HCT116 (cell line): ENCODE measurements around the gene CLDN9.

Experiments
- CTCF ChIP-seq, 3 experiments: fragments of 200-600 bp in 1 of 3; sonication (generic) in 1 of 3; IDR thresholded peaks in 2 of 3; conservative IDR thresholded peaks in 1 of 3; 2 replicates each; pipeline ENCODE4 v1.5.1; 2012 to 2017; ENCODE audit warnings: low read depth in 2 of 3, low read length in 2 of 3, antibody characterized with exemption in 1 of 3, borderline replicate concordance in 1 of 3, control low read depth in 1 of 3, mild to moderate bottlenecking in 1 of 3, mixed read lengths in 1 of 3, mixed run types in 1 of 3, moderate library complexity in 1 of 3; ENCODE audit not compliant: insufficient read depth in 1 of 3
- EGR1 ChIP-seq: IDR thresholded peaks from 2 replicates; pipeline ENCODE4 v1.6.1; 2012; ENCODE audit warnings: low read depth
- EZH2phosphoT487 ChIP-seq: fragments of 200-600 bp; IDR thresholded peaks from 2 replicates; pipeline ENCODE4 v1.6.1; 2018; ENCODE audit warnings: antibody characterized with exemption, borderline replicate concordance
- POLR2A ChIP-seq: IDR thresholded peaks from 2 replicates; pipeline ENCODE4 v1.7.0; 2011; ENCODE audit warnings: borderline replicate concordance; ENCODE audit not compliant: insufficient read depth, insufficient read length; ENCODE audit errors: extremely low read depth
- POLR2AphosphoS5 ChIP-seq: IDR thresholded peaks from 2 replicates; pipeline ENCODE4 v1.6.1; 2011; ENCODE audit warnings: mild to moderate bottlenecking, low read depth, low read length, moderate library complexity
- RAD21 ChIP-seq: IDR thresholded peaks from 2 replicates; pipeline ENCODE4 v1.6.1; 2012; ENCODE audit warnings: low read depth, mild to moderate bottlenecking
- TCF7L2 ChIP-seq: IDR thresholded peaks from 2 replicates; pipeline ENCODE4 v1.7.0; 2011; ENCODE audit warnings: borderline replicate concordance, inconsistent platforms; ENCODE audit not compliant: insufficient read depth, insufficient read length; ENCODE audit errors: extremely low read depth
- YY1 ChIP-seq: IDR thresholded peaks from 2 replicates; pipeline ENCODE4 v1.6.1; 2011; ENCODE audit warnings: low read length, low read depth, moderate library complexity, mild to moderate bottlenecking; ENCODE audit not compliant: insufficient replicate concordance; ENCODE audit errors: extremely low read depth
- ZBTB33 ChIP-seq: IDR thresholded peaks from 2 replicates; pipeline ENCODE4 v1.6.1; 2011; ENCODE audit warnings: mild to moderate bottlenecking, low read length, moderate library complexity; ENCODE audit not compliant: insufficient replicate concordance; ENCODE audit errors: extremely low read depth
- ZNF274 ChIP-seq: fragments of 200-500 bp; sonication (Bioruptor generic); IDR thresholded peaks from 2 replicates; pipeline ENCODE4 v1.6.1; 2014; ENCODE audit warnings: mild to moderate bottlenecking, low read depth, low read length, inconsistent platforms

- TF ChIP-seq POLR2AphosphoS5 (peak; percentile 74), ZBTB33 (no peak), TCF7L2 (no peak), CTCF (IDR thresholded peaks at IDR 0.05 in 2 of 3, conservative IDR thresholded peaks at IDR 0.05 in 1 of 3; ENCODE audit: borderline replicate concordance in 1 of 3, insufficient read depth in 1 of 3, low read depth in 2 of 3, low read length in 2 of 3) (no peak), YY1 (no peak), ZNF274 (no peak), POLR2A (no peak), EGR1 (no peak), EZH2phosphoT487 (no peak), RAD21 (no peak)
These were observed 24.1 kb downstream of the CLDN9 start, which contains the start of gene BICDL2 for GRCh38 chr16:3036726-3037315.
